UCSD-AML1 (cell line): ENCODE results near the gene HCCS.

Source experiments
- DNase-seq: peaks from one replicate; lab custom pipeline; 2025; ENCODE audit not compliant: unreplicated experiment; lab: John Stamatoyannopoulos, UW

Gene HCCS

DNA sequence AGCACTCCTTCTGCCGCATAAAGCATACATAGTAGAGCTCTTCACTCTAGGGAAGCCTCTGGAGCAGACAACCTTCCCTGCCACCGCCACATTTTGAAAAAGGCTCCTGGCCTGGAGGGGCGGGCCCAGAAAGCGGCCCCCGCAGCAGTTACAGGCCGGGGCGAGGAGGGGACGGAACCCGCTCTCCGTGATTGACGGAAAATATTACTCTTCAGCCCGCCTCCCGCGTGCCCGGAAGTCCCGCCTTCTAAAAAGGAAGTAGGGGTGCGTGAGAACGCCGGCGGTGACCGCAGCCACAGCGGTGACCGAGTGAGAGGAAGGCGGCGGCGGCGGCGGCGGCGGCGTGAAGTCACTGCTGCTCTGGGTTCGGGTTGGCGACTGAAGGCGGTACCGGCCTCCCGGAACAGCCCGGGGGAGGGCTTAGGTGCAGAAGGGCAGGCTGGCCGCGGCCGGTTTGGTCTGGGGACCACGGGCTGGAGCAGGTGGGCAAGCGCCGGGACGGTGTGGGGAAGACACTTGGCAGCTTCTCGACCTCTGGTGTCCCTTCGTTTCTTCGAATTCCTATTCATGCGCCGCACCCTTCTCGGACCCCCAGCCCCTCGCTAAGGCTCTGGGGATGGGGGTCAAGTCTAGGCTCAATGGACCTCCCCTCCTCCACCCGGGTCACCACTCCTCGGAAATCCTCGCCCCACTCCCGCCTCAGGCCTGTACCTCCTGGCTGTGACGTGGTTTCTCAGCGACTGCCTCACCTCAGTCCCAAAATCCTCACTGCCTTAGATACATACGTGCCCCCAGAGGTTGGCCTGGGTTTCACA lies at the start of gene HCCS:
Gene HCCS, plus strand, starts transcription at position 296 of the 815 bp plus-strand sequence. CDS start 729 bp downstream, outside the sequence.
- DNase-seq: peak; percentile 79

DNA sequence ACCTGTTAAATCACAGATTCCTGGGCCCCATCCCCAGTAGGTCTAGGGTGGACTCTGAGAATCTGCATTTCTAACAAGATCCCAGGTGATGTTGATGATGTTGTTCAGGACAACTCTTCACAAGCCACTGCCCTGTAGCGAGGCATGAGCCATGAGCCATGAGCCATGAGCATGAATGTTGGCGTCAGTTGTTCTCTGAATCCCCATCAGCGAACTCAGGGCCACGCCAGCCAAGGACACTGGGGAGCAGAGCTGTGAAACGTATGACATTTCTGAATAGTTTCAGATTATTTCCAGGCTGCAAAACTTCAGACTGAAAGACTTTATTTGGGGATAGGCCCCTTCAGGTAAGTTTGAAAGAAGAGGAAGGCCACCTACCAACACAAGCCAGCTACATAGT lies 46.9 kb upstream of the HCCS start:
- no peak for DNase-seq

GRCh38 chrX:11064851-11065600 lies 46.1 kb upstream of the HCCS start:
- no peak for DNase-seq

GRCh38 chrX:11066812-11067211 lies 44.3 kb upstream of the HCCS start:
- no peak for DNase-seq

DNA sequence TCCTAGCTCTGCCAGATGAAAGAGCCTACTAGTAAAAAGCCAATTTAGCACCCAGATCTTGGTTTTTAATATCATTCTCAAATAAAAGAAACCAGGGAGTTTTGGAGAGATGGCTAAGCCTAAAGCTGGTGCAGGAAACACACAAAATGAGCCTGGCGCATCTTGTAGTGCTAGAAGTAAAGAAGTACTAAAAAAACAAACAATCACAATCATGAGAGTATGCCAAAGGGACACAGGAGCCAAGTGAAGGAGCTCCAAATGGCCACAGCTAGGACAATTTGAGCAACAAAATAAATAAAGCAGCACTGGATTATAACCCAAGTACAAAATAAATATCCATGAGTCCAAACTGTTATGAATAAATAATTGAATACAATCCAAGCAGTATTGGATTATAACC lies 37.8 kb upstream of the HCCS start:
- DNase-seq: no peak

DNA sequence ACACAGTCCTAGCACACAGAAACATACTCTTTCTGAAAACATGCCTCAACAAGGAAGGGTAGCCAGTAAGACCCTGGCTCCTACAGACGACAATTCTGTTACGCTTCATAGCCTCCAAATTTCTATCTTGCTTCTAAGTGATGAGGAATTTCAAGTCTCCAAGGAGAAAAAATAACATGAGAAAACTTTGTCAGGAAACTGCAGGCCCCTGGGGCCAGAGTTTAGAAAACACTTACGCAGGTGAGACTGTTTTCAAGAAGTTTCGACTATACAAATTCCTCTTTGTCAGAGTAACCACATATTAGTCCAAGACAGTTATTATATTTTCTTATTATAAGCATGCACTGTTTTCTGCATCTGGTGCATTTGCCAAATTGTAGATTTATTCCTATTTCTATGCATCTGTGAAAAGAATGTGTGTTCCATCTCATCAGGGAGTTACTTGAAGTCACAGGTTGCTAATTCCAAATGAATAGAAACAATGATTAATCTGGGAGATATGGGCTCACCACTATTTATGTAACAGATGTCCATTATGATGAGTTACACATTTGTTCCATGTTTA lies 30.3 kb upstream of the HCCS start:
- no peak for DNase-seq

GRCh38 chrX:11081511-11081910 lies 29.6 kb upstream of the HCCS start:
- no peak for DNase-seq

DNA sequence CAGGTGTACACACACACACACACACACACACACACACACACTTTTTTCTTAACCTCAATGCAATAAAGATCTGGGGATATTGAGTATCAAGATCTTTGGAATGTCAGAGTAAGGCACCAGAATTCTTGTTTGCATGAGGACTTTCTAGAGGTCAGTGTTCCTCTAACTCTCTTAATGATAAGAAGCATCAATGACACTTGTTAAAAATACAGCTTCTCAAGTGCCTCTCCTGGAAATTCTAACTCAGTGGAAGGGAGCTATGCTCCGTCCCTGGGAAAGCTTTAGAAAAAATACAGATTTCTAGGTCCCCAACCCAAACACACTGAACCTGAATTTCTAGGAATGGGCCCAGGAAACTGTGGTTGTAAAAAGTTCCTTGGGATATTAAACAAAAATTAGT lies 25.8 kb upstream of the HCCS start:
- DNase-seq: no peak

DNA sequence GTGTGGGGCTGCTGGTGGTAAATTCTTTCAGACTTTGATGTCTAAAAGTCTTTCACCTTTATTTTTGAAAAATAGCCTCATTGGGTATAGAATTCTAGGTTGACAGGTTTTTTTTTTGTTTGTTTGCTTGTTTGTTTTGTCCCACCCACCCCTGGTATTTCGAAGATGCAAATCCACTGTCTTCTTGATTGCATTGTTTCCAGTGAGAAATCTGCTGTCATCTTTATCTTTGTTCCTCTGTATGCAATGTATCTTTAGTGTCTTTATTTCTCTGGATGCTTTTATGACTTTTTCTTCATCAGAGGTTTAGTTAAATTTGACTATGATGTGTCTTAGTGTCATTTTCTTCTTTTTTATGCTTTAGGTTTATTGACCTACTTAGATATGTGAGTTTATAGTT lies 21.3 kb upstream of the HCCS start:
- no peak for DNase-seq

DNA sequence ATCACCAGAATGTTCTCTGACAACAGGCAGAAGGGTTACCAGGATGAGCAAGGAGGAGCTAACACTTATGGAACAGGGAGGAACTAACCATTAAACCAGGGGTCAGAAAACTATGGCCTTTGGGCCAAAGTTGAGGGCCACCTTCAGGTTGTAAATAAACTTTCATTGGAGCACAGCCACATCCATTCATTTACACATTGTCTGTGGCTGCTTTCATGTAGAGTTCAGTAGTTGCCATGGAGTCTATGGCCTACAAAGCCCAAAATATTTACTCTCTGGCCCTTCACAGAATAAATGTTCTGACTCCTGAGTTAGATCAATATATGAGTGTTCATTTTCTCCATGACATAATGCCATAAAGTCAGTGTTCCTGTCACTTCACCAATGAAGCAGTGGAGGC lies 13.2 kb upstream of the HCCS start:
- no peak for DNase-seq

DNA sequence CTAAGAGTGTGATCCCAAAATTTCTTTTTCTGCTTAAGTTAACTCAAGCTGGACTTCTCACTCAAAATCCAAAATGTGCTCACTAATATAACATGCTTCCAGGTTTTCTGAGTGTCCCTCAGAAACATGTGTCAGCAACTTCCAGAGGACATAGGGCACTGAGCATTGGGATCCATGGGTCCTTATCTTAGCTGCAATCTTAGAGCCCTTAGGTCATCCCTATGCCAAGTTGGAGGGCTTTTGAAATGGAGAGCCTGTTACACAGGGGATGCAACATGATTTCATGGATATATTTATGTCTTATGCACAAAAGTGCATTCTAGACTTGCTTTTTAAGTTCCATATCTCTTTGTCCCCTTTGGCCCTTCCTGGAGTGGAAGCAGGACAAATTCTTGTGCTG lies 11.7 kb upstream of the HCCS start:
- DNase-seq: no peak

DNA sequence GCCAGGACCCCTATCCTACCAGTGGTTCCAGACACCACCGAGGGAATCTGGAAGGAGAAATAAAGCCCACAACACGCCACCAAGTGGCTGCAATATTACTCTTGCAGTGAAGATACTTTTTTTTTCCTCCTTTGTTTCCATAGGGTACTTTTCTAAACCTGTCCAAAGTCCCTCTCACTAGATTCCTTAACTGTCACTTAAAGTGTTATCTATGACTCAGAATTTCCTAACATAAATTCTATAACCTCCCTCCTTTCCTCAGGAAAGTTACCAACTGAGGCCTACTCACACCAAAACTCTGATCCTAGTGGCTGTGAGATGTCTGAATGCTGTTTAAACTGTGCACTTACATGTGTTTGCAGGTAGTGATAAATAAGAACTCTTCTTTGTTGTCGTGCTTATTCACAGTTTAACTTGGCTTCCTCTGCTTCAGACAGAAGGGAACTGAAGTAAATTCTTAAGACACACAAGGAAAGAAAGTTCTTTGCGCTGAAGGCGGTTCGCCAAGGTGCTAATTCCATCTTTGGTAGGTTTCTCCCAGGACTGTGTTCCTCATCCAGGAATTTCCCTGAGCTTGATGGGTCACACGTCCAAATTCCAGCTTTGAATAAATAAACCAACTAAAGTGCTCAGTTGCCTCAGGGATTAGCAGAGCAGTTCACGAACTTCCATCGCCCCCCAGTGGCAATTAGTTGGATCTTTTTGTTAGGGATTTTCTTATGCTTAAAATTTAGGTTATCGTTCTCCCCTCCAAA lies 10.7 kb upstream of the HCCS start:
- DNase-seq: no peak

- no peak for DNase-seq
Observed at GRCh38 chrX:11103006-11103405, 8.1 kb upstream of the HCCS start.

- no peak for DNase-seq
Observed at GRCh38 chrX:11103751-11104150, 7.4 kb upstream of the HCCS start.

DNA sequence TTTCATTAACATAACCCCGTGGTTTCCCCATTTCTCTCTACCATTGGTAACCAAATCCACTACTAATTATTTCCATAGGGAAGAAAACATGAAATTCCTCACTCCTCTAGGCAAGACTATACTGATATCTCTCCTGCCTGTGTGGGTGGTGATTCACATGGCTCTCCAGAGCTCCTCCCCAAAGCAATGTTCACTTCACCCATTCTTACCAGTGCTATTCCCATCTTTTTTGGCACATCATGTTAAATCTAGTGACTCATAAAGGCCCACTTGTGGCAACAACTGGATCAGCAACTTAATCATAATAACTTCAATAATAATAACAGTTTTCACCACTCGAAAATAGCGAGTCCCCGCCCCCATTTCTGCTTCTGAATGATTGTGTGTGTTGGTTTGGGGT lies 6.1 kb upstream of the HCCS start:
- DNase-seq: no peak

DNA sequence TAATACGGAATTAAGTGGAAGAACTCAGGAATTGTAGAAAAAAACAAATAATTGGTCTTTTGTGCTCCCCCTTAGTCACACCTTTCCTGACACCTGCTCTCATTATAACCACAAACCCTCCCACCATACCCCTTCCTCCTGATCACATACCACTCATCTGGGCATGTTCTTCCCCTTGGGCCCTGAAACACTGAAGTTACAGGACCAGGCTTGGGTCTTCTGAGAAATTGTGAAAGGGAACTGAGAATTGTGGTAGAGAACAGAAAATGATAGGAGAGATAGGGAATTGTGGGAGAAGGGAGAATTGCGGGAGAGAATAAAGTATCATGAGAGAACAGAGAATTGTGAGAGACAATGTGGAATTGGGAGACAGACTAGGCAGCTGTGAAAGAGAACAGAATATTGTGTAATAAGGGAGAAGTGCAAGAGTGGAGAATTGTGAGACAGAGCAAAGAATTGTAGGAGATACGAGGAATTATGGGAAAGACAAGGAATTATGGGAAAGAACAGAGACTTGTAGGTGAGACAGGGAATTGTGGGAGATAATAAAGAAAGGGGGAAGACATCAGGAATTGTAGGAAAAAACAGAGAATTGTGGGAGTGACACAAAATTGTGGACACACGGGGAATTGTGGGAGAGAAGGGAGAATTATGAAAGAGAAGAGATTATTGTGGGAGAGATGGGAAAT lies 2.7 kb upstream of the HCCS start:
- no peak for DNase-seq

DNA sequence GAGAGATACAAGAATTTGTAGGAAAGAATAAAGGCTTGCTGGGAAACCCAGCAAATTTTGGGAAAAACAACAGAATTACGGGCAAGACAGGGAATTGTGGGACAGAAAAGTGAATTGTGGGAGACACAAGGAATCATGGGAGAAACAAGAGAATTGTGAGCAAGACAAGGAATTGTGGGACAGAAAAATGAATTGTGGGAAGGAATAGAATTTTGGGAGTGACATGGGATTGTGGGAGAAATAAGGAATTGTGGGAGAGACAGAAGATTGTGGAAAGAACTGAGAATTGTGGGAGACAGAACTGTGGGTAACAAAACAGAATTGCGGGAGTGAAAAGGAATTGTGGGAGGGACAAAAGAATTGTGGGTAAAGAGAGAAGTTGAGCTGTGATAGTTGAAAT lies 1.2 kb upstream of the HCCS start:
- no peak for DNase-seq

- DNase-seq: no peak
Observed at GRCh38 chrX:11111947-11112346, 815 bp downstream of the HCCS start.

DNA sequence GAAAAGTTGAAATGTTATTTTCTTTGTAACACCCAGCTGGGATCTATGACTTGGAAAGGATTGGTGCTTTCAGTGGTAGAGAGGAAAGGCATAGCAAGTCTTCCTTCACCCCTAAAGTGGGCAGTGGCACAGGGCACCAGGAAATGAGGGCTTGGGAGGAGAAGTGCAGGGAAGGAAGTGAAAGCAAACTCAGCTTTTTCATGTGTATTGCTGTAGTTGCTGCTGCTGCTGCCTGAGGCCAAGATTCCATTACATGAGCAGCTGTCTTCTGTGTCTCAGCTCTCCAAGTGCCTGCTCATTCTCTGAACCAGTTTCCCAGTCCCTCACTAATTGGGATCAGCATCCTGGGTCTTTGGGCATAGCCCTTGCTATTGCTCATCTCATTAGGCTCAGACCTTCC lies 2.6 kb downstream of the HCCS start:
- no peak for DNase-seq

GRCh38 chrX:11117745-11118144 lies 6.6 kb downstream of the HCCS start:
- DNase-seq: no peak
